ENCODE data around the gene DNAJC5. TPM values are rescaled to one million over a fixed set of nuclear protein-coding genes. Genes with fewer than 3 reads are reported as not detected.

The DNAJC5 gene
- total and polyA plus RNA-seq, 2 of the 8 experiments (the other 6 are each of a cell fraction or from before 2014, with no cell fraction given): 19.2 to 31.2 TPM

DNA sequence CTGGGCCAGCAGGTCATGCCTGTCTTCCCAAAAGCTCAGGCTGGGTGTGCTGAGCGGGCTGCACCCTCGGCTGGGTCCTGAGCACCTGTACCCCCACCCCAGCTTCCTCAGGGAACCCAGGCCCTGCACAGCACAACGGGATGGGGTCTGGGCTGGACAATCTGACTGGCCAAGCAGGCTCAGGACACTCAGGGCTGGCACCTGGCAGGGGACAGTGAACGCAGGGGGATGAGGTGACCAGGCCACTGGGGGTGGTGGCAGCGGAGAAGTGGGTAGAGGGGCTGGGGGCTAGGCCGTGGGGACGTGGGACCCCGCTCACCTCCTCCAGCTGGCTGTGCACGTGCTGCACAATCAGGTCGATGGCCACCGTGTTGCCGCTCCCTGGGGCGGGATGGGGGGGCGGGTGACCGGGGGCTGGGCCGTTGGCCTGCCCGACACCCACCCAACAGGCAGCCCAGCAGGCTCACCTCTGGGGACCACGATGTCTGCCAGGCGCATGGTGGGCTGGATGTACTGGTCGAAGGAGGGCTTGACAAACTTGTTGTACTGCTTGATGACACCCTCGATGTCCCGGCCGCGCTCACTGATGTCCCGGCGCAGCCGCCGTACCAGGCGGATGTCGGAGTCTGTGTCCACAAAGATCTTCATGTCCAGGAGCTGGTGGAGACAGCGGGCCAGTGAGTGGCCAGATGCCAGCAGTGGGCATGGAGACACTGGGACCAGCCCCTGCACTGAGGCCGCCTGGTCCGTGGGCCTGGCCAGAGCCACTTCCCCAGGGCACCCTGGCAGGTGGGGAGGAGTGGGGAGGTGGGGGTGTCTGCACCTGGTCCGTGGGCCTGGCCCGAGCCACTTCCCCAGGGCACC lies 49.4 kb downstream of the DNAJC5 start:
- Histone ChIP-seq H3K4me1 (replicated peaks in 1 of 4; ENCODE audit: control insufficient read depth in 3 of 4, insufficient read depth in 4 of 4, low read length in 3 of 4) (peaks cover 0 to 37% (median 18%) of the 10 kb centered on the region in 4 experiments; a peak in 5 of 7 replicates), H3K79me1 (ENCODE audit: low read depth, low read length) (peaks cover 5% of the 10 kb centered on the region), H2BK20ac (ENCODE audit: low read length) (no peak overlapping the region), H3K4ac (replicated peaks; ENCODE audit: insufficient read length, low read depth, low read length) (no peak overlapping the region), H3K4me3 (ENCODE audit: extremely low read depth in 1 of 4, insufficient read depth in 2 of 4, low read depth in 3 of 4, low read length in 4 of 4) (no peak overlapping the region), H4K91ac (replicated peaks; ENCODE audit: insufficient read length, low read length) (no peak overlapping the region), H2BK5ac (ENCODE audit: low read depth, low read length) (no peak overlapping the region), H2BK15ac (ENCODE audit: low read length) (no peak overlapping the region), H3K18ac (ENCODE audit: extremely low read depth, low read length) (no peak overlapping the region), H3K14ac (ENCODE audit: insufficient read length) (no peak overlapping the region), H2BK120ac (replicated peaks; ENCODE audit: low read depth, low read length) (no peak overlapping the region), H3K23ac (ENCODE audit: insufficient read length) (no peak overlapping the region), H3K56ac (replicated peaks; ENCODE audit: insufficient read length, low read depth, low read length) (no peak overlapping the region), H3K9ac (replicated peaks in 1 of 4; ENCODE audit: extremely low read depth in 1 of 4, low read depth in 3 of 4, low read length in 3 of 4) (no peak overlapping the region), H4K20me1 (replicated peaks in 1 of 2; ENCODE audit: control insufficient read depth in 1 of 2, insufficient read depth in 2 of 2, low read length in 2 of 2) (peaks cover 22 to 43% of the 10 kb centered on the region in 2 experiments), H2BK12ac (ENCODE audit: low read depth, low read length) (no peak overlapping the region), H3K23me2 (ENCODE audit: low read depth, low read length) (peaks cover 10% of the 10 kb centered on the region), H3K79me2 (ENCODE audit: control insufficient read depth in 1 of 2, insufficient read depth in 2 of 2, low read length in 2 of 2) (peaks cover 0 to 30% of the 10 kb centered on the region in 2 experiments; a peak in 1 of 4 replicates), H3K36me3 (ENCODE audit: control insufficient read depth in 2 of 4, insufficient read depth in 4 of 4, low read length in 3 of 4) (peaks cover 3 to 21% (median 14%) of the 10 kb centered on the region in 4 experiments; a peak in 5 of 8 replicates), H3K9me3 (ENCODE audit: insufficient read depth in 2 of 2, low read depth in 1 of 2, low read length in 1 of 2) (no peaks in the 10 kb centered on the region), H2AFZ (ENCODE audit: low read length) (no peak overlapping the region), H4K8ac (ENCODE audit: extremely low read depth, insufficient read depth, low read length) (peak overlapping the region; percentile 38; the same call in 1 of the 2 replicates), H3K27me3 (replicated peaks in 1 of 4; ENCODE audit: control insufficient read depth in 3 of 4, extremely low read depth in 1 of 4, insufficient read depth in 3 of 4, low read length in 3 of 4) (no peaks in the 10 kb centered on the region), H3K4me2 (ENCODE audit: insufficient read depth in 1 of 2, low read depth in 2 of 2, low read length in 2 of 2) (no peak overlapping the region), H2AK5ac (ENCODE audit: low read depth, low read length) (no peak overlapping the region), H3K27ac (ENCODE audit: low read depth, low read length) (no peak overlapping the region), H4K5ac (ENCODE audit: insufficient read length, low read depth, low read length) (no peak overlapping the region)
- ChIA-PET POLR2A (ENCODE audit: partially characterized antibody) (interaction anchor here (1.8 to 7.8 kb wide), 3 partner anchors 8 to 17 kb away, joined by 5 to 68 read pairs (median 15); partner anchors contain the start of gene UCKL1), CTCF (ENCODE audit: partially characterized antibody) (interaction anchor here (1.7 to 5.4 kb wide), 2 partner anchors 30 to 36 kb away, joined by 3 to 28 read pairs; partner anchors contain the start of gene SAMD10)
- FAIRE-seq (no peak), DNase-seq (ENCODE audit: low read depth in 1 of 2, low spot score in 2 of 2) (no peak)
- 95% methylated on average over 26 of the region's 35 CpGs; no CpG with 5 or more reads in 1 of the 2 experiments for WGBS, 2 experiments (ENCODE audit: extremely low coverage in 1 of 2, insufficient coverage in 1 of 2, insufficient read length in 1 of 2, insufficient replicate concordance in 2 of 2, low coverage in 1 of 2, low lambda C conversion rate in 2 of 2, missing lambda C conversion rate in 1 of 2)
- TF ChIP-seq TEAD4 (IDR thresholded peaks at IDR 0.05; ENCODE audit: low read depth, low read length) (no peak), SP1 (IDR thresholded peaks at IDR 0.05; ENCODE audit: low read depth, low read length) (no peak), RBBP5 (IDR thresholded peaks at IDR 0.05; ENCODE audit: borderline replicate concordance, low read depth, low read length) (no peak), SP4 (IDR thresholded peaks at IDR 0.05; ENCODE audit: low read length) (no peak), RAD21 (IDR thresholded peaks at IDR 0.05 in 1 of 2, conservative IDR thresholded peaks at IDR 0.05 in 1 of 2; ENCODE audit: low read depth in 2 of 2, low read length in 2 of 2) (no peak), NANOG (IDR thresholded peaks at IDR 0.05; ENCODE audit: insufficient read depth, low read depth, low read length, poor library complexity, severe bottlenecking) (no peak), PHF8 (conservative IDR thresholded peaks at IDR 0.05; ENCODE audit: low read depth, low read length) (no peak), TBP (IDR thresholded peaks at IDR 0.05; ENCODE audit: low read depth, low read length) (no peak)
- TF ChIP-seq, protein P1, sequence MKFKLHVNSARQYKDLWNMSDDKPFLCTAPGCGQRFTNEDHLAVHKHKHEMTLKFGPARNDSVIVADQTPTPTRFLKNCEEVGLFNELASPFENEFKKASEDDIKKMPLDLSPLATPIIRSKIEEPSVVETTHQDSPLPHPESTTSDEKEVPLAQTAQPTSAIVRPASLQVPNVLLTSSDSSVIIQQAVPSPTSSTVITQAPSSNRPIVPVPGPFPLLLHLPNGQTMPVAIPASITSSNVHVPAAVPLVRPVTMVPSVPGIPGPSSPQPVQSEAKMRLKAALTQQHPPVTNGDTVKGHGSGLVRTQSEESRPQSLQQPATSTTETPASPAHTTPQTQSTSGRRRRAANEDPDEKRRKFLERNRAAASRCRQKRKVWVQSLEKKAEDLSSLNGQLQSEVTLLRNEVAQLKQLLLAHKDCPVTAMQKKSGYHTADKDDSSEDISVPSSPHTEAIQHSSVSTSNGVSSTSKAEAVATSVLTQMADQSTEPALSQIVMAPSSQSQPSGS (IDR thresholded peaks at IDR 0.05; ENCODE audit: low read length): no peak

All from H1 (cell line).